Central memory CD4-positive, alpha-beta T cell (primary cell): ENCODE measurements around the gene NCKAP5.
"Not testable (repeated sequence)": the region's sequence is repeated elsewhere in the genome, so short reads cannot be mapped to it uniquely, and the experiment has no call there.

Source experiments
- DNase-seq: peaks from one replicate; pipeline ENCODE4 v3.0.0; 2022

Gene NCKAP5

DNA sequence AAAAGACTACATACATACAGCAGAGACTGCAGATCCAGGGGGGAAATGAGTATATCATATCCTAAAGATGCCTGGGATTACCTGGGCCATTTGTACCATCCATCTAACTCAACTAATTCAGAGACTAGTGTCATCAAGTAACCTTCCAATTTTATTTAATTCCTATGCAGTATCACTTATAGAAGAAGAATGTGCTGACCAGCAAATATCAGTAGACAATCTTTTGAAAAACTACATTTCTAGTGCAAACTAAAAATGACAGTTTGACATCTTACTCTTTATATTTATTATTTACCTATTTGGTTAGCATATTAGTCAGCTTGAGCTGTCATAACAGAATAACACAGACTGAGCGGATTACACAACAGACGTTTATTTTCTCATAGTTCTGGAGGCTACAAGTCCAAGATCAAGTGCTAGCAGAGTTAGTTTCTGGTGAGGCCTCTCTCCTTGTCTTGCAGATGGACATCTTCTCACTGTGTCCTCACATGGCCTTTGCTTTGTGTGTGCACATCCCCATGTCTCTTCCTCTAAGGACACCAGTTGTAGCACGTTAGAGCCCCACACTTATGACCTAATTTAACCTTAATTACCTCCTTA, 47.0 kb downstream of the NCKAP5 start:
- DNase-seq, result no peak

DNA sequence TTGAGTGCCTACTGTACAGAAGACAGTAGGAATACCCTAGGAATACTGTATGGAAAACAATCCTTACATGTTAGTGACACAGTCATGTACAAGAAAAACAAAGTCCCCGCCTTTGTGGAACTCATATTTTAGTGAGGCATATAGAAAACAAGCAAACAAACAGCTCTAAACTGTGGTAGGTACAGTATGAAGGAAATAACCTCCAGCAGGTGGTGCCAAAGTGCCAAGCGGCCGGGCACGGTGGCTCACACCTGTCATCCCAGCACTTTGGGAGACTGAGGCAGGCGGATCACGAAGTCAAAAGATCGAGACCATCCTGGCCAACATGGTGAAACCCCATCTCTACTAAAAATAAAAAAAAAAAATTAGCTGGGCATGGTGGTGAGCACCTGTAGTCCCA, 48.6 kb downstream of the NCKAP5 start:
- DNase-seq, result not testable (repeated sequence)

DNA sequence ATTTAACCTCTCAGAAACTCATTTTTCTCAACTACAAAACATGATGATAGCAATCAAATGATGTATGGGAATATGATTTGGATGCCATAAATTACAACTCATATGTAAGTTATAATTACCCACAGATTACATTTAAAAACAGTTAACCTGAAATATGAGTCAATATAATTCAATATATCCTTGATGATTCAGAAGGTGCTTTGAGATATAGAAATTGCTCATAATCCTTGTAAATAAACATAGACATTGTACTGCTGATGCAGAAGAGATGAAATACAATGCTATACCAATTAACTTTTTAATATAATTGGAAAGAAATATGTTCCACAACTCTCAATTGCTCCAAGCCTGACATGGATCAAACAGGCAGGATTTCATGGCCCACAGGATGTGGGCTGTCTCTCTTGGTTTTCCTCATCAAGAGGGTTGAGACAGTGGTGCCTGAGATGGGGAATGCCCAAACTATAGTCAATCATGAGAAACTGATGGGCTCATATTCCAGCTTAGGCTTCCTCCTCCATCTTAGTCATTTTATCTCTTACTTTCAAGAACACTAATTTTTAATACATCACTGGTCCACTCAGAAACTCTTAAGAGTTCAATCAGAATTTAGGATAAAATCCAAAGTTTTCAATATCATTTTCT, 49.4 kb downstream of the NCKAP5 start:
- no peak for DNase-seq

GRCh38 chr2:133517876-133518275, 50.4 kb downstream of the NCKAP5 start:
- no peak for DNase-seq

GRCh38 chr2:133516405-133517026, 51.7 kb downstream of the NCKAP5 start:
- DNase-seq, result no peak

- no peak for DNase-seq
Observed at GRCh38 chr2:133515271-133515670, 53.0 kb downstream of the NCKAP5 start.

DNA sequence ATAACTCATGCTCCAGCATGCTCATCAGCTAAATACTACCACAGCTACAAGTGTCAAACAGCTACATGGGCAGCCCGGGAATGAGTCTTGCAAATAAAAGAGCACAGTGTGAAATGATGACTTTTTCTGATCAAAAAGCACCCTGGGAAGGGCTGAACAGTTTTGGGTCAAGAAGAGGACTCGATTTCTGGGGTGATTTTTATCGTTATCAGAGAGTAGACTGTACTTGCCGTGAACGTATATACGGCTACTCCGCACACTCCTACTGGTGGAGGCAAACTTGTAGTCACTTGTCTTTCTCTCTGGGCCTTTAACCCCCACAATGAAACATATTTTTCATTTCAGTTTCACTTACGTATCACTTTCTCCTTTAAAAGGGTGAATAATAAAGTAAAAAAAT, 54.4 kb downstream of the NCKAP5 start:
- no peak for DNase-seq

- no peak for DNase-seq
Observed at GRCh38 chr2:133512121-133512520, 56.1 kb downstream of the NCKAP5 start.

DNA sequence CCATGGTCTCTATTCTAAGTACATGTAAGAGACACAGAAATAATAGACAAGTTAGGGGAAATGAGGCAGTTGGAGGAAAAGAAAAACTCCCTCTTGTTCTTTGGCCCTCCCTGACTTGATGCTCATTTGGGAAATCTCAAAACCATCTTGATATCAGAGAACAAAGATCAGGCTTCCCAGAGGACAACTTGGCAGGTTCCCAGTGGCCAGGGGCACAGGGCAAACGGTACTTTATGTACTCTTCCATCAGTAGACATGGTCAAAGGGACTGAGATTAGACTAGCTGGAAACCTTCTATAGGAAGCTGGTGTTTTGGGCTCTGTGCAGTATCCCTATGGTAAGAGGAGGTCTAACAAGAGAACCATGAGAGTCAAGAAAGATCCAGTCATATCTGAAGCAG, 56.6 kb downstream of the NCKAP5 start:
- no peak for DNase-seq

GRCh38 chr2:133509777-133510176, 58.5 kb downstream of the NCKAP5 start:
- no peak for DNase-seq

- no peak for DNase-seq
Observed at GRCh38 chr2:133508546-133509165, 59.6 kb downstream of the NCKAP5 start.

DNA sequence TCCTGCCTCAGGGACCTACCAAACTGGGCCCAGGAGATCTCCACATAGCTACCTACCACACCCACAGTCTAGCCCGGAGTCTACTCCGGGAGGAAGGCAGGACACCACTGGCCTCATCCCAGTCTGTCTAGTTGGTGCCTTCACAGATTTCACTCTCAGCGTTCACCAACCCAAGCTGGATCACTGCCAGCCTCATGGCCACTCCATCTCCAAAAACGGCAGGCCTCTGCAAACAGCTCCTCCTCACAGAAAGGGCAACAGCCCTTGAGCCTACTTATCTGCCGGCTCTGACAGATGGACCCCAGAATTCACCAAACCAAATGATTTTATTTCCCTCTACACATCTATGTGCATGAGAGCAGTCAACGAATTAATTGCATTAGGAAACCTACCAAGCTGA, 61.3 kb downstream of the NCKAP5 start:
- DNase-seq, result no peak

GRCh38 chr2:133504566-133505505, 63.4 kb downstream of the NCKAP5 start:
- no peak for DNase-seq

DNA sequence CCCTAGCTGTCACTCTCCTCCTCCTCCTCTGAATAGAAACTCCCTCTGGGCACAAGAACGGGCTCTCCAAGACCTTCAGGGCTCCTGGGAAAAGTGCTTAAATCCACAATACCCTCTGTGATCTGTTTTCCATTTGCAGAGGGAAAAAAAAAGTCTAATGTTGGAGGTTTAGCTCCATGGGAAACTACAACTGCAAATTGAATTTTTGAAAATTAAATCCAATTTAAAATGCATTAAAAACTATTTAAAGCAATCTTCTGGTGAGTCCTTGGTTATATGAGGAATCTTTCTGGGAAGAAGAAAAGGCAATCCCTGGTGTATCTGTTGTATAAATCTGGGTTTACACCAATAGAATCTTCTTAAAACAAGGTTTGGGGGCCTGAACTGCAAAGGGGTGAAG, 64.3 kb downstream of the NCKAP5 start:
- DNase-seq, result no peak

GRCh38 chr2:133503323-133503722, 64.9 kb downstream of the NCKAP5 start:
- DNase-seq, result no peak

GRCh38 chr2:133502678-133503077, 65.6 kb downstream of the NCKAP5 start:
- no peak for DNase-seq

GRCh38 chr2:133500917-133501316, 67.3 kb downstream of the NCKAP5 start:
- no peak for DNase-seq

DNA sequence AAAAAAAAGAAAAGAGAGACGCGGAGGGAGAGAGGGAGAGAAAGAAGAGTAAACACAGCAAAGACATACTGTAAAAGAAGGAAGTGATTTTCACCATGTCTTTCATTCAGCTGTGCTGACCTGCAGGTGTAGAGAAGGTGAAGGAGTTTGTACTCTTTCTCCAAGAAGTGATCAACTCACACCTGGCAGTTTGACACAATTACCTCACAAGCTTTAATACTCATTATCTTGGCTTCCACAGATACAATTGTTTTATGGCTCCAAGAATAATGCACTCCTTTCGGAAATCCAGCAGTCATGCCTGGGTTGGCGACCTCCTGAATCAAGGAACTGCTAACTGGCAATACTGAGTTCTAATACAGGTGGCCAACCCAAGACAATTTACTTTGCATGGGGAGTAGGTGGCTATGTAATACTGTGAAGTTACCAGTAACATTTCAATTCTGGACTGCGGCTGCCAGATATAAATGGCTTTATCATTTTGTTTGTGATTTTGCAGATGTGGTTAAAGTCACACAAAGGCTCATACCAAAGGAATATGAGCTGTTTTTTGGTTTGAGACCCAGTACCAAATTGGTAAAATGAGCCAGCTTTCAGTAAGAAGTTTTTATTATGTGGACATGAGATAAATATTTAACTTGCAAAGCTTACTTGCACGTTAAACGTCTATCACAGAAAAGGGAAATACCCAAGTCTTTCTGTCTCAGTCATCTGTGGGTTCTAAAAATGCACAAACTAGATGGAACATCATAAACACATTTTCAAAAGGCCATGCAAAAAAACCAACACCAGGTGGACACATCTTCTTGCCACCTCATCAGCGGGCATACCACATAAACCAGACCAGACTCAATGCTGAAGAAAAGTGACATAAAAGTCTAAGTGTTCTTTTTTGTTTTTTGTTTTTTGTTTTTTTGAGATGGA, 69.3 kb downstream of the NCKAP5 start:
- no peak for DNase-seq

DNA sequence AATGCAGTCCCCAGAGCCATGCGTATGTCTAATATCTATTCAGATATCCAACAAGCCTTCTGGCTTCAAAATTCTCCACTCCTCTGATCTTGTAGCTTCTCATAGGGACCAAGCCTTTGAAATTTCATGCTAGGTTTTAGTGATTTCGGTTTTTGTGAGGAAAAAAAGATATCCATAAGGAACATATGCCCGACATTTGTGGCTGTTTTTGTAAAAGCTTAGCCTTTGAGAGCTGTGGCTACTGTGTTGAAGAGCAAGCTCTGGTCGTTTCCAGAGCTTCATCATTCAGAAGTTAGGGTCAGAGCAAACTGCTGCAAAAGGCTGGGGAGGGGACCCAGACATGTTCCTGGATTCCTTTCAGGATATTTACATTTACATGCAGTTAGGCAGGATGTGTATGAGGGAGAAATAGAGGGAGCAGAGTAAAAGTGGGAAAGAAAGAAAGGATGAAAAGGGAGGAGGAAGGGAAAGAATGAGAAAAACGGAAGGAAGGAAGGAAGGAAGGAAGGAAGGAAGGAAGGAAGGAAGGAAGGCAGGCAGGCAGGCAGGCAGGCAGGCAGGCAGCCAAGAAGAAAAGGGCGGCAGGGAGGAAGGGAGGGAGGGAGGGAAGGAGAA, 70.2 kb downstream of the NCKAP5 start:
- no peak for DNase-seq

GRCh38 chr2:133497270-133497893, 70.9 kb downstream of the NCKAP5 start:
- no peak for DNase-seq
